SK-N-SH treated with all-trans-retinoic acid at 6 μM for 48 hours (cell line): Measurements from ENCODE around the gene SLC30A4.

Experiments
- ESRRG ChIP-seq: fragments of 250-450 bp; sonication (Bioruptor Pico); IDR thresholded peaks from 2 replicates; pipeline ENCODE4 v1.6.1; 2021; ENCODE audit warnings: mild to moderate bottlenecking
- SNAI2 ChIP-seq: fragments of 250-450 bp; sonication (Bioruptor Pico); IDR thresholded peaks from 2 replicates; pipeline ENCODE4 v1.5.0; 2020; ENCODE audit warnings: mild to moderate bottlenecking, moderate library complexity
- TCF4 ChIP-seq: fragments of 250-450 bp; sonication (Bioruptor Pico); IDR thresholded peaks from 2 replicates; pipeline ENCODE4 v1.8.0; 2021; ENCODE audit warnings: mild to moderate bottlenecking, moderate library complexity, borderline replicate concordance
- TOX ChIP-seq: fragments of 250-450 bp; sonication (Bioruptor Pico); IDR thresholded peaks from 2 replicates; pipeline ENCODE4 v1.8.0; 2021; ENCODE audit warnings: mild to moderate bottlenecking, moderate library complexity, borderline replicate concordance
- ZNF70 ChIP-seq: fragments of 450-650 bp; formaldehyde crosslinking; IDR thresholded peaks from 2 replicates; pipeline ENCODE4 v1.5.0; 2020; ENCODE audit warnings: mild to moderate bottlenecking, moderate library complexity

DNA sequence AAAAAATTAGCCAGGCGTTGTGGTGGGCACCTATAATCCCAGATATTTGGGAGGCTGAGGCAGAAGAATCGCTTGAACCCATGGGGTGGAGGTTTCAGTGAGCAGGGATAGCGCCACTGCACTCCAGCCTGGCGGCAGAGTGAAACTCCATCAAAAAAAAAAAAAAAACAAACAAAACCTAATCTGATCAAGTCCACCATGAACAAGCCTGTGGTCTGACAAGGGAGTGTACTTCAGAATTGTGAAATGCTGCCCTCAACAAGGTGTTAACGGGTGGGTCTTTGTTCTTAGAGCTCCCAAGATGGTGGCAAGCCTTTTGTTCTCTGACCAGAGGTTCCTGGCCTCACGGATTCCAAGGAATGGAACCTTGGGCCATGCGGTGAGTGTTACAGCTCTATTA is 24.2 kb upstream of the SLC30A4 start:
- TF ChIP-seq TCF4 (CRISPR knock-in tag) (no peak), TOX (CRISPR knock-in tag) (no peak), ZNF70 (CRISPR knock-in tag) (no peak), SNAI2 (no peak), ESRRG (CRISPR knock-in tag) (no peak)
